Measurements from ENCODE around the gene XAF1.

DNA sequence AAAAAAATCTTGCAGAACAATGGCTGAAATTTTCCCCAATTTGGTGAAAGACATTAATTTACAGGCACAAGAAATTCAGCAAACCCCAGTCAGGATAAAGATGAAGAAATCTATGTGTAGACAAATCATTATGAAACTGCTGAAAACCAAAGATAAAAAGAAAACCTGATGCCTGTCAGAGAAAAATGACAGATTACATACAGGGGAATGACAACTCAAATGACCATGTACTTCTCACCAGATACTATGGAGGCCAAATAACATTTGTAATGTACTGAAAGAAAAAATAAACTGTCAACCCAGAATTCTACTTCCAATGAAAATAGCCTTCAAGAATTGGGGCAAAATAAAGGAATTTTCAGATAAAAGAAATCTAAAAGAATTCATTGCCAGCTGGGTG, 7.2 kb upstream of the XAF1 start:
- TF ChIP-seq, protein P1, sequence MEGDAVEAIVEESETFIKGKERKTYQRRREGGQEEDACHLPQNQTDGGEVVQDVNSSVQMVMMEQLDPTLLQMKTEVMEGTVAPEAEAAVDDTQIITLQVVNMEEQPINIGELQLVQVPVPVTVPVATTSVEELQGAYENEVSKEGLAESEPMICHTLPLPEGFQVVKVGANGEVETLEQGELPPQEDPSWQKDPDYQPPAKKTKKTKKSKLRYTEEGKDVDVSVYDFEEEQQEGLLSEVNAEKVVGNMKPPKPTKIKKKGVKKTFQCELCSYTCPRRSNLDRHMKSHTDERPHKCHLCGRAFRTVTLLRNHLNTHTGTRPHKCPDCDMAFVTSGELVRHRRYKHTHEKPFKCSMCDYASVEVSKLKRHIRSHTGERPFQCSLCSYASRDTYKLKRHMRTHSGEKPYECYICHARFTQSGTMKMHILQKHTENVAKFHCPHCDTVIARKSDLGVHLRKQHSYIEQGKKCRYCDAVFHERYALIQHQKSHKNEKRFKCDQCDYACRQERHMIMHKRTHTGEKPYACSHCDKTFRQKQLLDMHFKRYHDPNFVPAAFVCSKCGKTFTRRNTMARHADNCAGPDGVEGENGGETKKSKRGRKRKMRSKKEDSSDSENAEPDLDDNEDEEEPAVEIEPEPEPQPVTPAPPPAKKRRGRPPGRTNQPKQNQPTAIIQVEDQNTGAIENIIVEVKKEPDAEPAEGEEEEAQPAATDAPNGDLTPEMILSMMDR (IDR thresholded peaks at IDR 0.05) = no peak
- TF ChIP-seq POLR2A (IDR thresholded peaks at IDR 0.05) (no peak), POLR2AphosphoS5 (IDR thresholded peaks at IDR 0.05) (no peak)
